ENCODE results near the gene EYA2.
"Not testable (repeated sequence)": the region's sequence is repeated elsewhere in the genome, so short reads cannot be mapped to it uniquely, and the experiment has no call there.

EYA2 gene

DNA sequence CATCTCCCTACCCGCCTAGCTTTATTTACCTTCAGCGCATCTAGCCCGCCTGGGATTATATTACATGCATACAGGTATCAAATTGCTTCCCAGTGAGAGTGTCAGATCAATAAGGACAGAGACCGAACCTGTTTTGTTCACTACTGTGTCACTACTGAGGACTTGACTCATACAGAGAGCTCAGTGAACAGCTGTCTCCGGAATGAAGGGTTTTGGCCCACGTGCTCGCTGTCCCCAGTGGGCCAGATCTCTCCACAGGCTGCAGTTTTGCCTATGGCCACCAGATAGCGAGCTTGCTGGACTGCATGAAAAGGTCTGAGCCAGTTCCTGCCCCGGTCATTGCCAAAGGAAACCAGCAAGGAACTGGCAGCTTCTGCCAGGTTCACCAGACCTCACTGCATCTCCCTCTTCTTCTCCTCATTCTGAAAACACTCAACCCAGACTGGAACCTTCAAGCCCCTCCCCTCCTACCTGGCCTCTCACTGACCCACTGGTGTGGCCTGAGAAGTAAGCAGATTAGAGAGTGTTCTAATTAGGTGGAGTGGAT, 311.0 kb downstream of the EYA2 start:
- TF ChIP-seq, protein P1, sequence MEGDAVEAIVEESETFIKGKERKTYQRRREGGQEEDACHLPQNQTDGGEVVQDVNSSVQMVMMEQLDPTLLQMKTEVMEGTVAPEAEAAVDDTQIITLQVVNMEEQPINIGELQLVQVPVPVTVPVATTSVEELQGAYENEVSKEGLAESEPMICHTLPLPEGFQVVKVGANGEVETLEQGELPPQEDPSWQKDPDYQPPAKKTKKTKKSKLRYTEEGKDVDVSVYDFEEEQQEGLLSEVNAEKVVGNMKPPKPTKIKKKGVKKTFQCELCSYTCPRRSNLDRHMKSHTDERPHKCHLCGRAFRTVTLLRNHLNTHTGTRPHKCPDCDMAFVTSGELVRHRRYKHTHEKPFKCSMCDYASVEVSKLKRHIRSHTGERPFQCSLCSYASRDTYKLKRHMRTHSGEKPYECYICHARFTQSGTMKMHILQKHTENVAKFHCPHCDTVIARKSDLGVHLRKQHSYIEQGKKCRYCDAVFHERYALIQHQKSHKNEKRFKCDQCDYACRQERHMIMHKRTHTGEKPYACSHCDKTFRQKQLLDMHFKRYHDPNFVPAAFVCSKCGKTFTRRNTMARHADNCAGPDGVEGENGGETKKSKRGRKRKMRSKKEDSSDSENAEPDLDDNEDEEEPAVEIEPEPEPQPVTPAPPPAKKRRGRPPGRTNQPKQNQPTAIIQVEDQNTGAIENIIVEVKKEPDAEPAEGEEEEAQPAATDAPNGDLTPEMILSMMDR (IDR thresholded peaks at IDR 0.05; ENCODE audit: control insufficient read depth, extremely low read depth, insufficient read depth) = peak; percentile 91
- no peak overlapping the region for H3K4me3 ChIP-seq (ENCODE audit: low read depth, low read length)
- DNase-seq (ENCODE audit: low read depth) = peak; percentile 67

DNA sequence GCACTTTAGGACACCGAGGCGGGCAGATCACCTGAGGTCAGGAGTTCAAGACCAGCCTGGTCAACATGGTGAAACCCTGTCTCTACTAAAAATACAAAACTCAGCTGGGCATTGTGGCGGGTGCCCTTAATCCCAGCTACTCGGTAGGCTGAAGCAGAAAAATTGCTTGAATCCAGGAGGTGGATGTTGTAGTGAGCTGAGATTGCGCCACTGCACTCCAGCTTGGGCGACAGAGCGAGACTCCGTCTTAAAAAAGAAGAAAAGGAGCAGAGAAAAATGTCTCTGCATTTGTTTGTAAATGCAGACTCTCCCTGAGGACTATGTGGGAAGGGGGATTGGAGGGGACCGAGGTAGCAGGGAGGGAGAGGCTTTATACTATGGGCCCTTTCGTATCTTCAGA, 311.9 kb downstream of the EYA2 start:
- not testable (repeated sequence) for H3K4me3 ChIP-seq (ENCODE audit: low read depth, low read length); DNase-seq (ENCODE audit: low read depth)

DNA sequence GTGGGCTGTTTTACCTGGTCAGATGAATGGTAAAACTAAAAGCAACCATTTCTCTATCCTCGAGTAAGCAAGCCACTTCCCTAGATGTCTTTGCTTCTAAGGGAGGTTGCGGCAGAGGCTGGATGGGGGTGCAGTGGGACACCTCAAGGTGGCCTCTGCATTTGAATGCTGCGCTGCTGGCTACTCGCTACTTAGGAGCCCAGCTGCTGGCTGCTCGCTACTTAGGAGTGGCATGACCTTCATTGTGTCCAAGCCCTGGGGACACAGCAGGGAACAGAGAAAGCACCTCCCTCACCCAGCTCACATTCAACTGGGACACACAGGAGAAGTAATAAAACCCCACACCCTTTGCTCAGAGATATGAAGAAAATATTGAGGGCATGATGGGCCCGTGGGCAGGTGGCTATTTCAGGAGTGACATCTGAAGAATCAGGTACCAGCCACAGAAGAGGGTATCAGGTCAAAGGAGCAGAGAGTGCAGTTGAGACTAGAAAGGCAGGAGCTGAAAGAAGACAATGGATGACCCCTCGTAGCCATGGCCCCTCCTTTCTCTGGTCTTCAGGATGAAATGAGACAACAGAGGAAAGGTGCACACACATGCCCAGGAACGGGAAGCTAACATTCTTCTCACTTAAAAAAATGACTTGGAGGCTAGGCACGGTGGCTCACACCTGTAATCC, 312.5 kb downstream of the EYA2 start:
- TF ChIP-seq, protein P1 (IDR thresholded peaks at IDR 0.05; ENCODE audit: control insufficient read depth, extremely low read depth, insufficient read depth) = no peak
- H3K4me3 ChIP-seq (ENCODE audit: low read depth, low read length) = no peak overlapping the region
- DNase-seq (ENCODE audit: low read depth) = no peak

DNA sequence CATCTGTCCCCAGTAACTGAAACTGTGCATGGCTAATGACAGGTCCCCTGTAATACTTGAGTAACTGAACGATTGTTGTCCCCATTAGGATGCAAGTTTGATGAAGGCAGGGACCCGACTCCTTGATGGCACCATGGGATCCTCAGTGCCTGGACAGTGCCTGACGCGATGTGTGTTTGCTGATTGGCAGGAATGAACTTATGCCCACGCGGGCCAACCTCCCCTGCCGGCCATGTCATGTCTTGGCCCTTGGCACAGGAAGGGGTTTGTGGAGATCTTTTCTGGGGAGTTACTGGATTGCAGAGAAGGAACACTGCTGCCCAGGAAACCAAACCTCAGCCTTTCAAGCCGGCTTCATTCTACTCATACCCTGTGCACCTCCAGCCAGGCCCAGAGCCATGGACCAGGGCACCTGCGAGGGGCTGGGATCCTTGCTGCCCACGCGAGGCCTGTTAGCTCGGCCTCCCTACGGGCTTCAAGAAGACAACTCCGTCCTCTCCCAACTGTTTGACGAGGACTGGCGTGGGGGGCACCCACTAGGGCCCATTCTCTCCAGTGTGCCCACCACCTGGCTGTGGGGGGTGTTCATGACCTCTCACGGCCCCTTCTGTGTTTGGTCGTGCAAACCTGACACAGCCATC, 314.0 kb downstream of the EYA2 start:
- no peak for DNase-seq (ENCODE audit: low read depth)
- H3K4me3 ChIP-seq (ENCODE audit: low read depth, low read length) = no peak overlapping the region
- TF ChIP-seq, protein P1 (IDR thresholded peaks at IDR 0.05; ENCODE audit: control insufficient read depth, extremely low read depth, insufficient read depth) = no peak

DNA sequence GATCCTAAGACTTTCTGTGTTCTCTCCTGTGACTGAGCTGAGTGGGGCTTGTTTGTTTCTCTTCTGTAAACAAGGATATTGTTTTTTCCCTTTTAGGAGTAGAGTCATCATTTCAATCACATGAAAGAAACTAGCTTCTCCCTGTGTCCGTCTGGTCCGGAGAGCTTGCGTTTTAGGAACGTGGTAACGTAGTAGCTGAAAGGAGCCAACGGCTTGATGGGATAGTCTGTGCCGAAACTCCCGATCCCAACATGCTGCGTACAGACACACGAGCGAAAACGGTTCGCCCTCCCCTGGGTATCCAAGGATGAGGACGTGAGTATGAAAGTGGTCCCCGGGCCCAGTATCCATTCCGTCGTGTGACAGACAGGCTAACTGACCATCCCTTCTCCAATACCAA, 315.3 kb downstream of the EYA2 start:
- no peak overlapping the region for H3K4me3 ChIP-seq (ENCODE audit: low read depth, low read length)
- no peak for DNase-seq (ENCODE audit: low read depth)
- TF ChIP-seq, protein P1 (IDR thresholded peaks at IDR 0.05; ENCODE audit: control insufficient read depth, extremely low read depth, insufficient read depth) = no peak

DNA sequence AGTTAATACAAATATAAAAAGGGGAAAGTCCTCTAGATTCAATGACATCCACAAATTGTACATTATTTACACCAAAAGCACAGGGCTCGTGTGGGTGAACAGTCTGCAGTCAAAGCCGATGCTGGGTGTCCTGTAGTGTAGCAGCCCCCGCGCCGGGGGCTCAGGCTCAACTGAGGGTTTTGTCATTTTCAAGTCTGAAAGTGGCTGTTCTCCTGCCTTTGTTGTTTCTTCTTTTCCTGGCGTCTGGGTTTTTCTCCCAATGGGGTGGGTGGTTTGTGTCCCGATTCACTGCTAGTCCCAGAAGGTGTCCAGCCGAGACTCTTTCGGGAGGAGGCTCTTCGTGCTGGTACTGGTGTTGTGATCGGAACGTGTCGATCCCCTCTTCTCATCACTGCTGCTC, 315.8 kb downstream of the EYA2 start:
- no peak overlapping the region for H3K4me3 ChIP-seq (ENCODE audit: low read depth, low read length)
- TF ChIP-seq, protein P1 (IDR thresholded peaks at IDR 0.05; ENCODE audit: control insufficient read depth, extremely low read depth, insufficient read depth) = no peak
- DNase-seq (ENCODE audit: low read depth) = no peak

DNA sequence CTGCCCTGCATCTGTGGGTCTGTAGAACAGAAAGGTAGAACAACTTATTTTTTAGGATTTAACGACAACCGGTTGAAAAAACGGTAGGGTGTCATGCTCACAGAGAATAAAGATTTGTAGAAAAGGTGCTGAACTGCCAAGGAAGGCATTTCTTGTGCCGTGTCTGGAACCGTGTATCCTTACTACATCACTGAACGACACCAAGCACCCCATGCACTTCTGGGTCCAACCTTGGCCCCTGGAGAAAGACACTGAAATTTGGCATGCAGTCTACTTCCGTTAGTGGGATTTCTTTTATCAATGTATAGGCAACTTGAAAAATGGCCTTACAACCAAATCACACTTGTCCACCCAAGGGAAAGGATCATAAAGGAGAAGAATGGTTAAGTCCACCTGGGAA, 316.4 kb downstream of the EYA2 start:
- no peak for DNase-seq (ENCODE audit: low read depth)
- TF ChIP-seq, protein P1 (IDR thresholded peaks at IDR 0.05; ENCODE audit: control insufficient read depth, extremely low read depth, insufficient read depth) = no peak
- H3K4me3 ChIP-seq (ENCODE audit: low read depth, low read length) = no peak overlapping the region

Measured in LNCaP clone FGC (cell line).